ENCODE results near the gene TWF1.
"Not testable (repeated sequence)": the region's sequence is repeated elsewhere in the genome, so short reads cannot be mapped to it uniquely, and the experiment has no call there.

The TWF1 gene

GRCh38 chr12:43805860-43806736 is at the start of gene TWF1:
Gene TWF1 (minus strand): TSS chr12:43806317. CDS start chr12:43806245, 72 bp downstream.
- peak; percentile 63 for DNase-seq

- no peak for DNase-seq
These were observed 46.6 kb upstream of the TWF1 start for GRCh38 chr12:43852744-43853143.

GRCh38 chr12:43848786-43849185 is 42.7 kb upstream of the TWF1 start:
- no peak for DNase-seq

GRCh38 chr12:43848226-43848507 is 42.0 kb upstream of the TWF1 start:
- no peak for DNase-seq

- DNase-seq = not testable (repeated sequence)
These were observed 41.5 kb upstream of the TWF1 start for GRCh38 chr12:43847425-43848225.

- no peak for DNase-seq
These were observed 36.1 kb upstream of the TWF1 start for GRCh38 chr12:43842259-43842658.

GRCh38 chr12:43841253-43841652 is 35.1 kb upstream of the TWF1 start:
- no peak for DNase-seq

- no peak for DNase-seq
These were observed 34.2 kb upstream of the TWF1 start for GRCh38 chr12:43840338-43840737.

- DNase-seq = no peak
These were observed 30.4 kb upstream of the TWF1 start for GRCh38 chr12:43836475-43836989.

- DNase-seq = no peak
These were observed 29.7 kb upstream of the TWF1 start, which contains the start of gene TMEM117 for GRCh38 chr12:43835656-43836474. Gene TMEM117 (plus strand): TSS chr12:43836081.

- DNase-seq = no peak
These were observed 29.1 kb upstream of the TWF1 start for GRCh38 chr12:43835264-43835655.

- DNase-seq = no peak
These were observed 26.5 kb upstream of the TWF1 start for GRCh38 chr12:43832463-43833168.

GRCh38 chr12:43827093-43827492 is 21.0 kb upstream of the TWF1 start:
- DNase-seq = no peak

GRCh38 chr12:43826681-43827080 is 20.6 kb upstream of the TWF1 start:
- DNase-seq = no peak

- DNase-seq = no peak
These were observed 18.2 kb upstream of the TWF1 start for GRCh38 chr12:43824207-43824775.

GRCh38 chr12:43816168-43816567 is 10.1 kb upstream of the TWF1 start:
- DNase-seq = no peak

- DNase-seq = no peak
These were observed 9.3 kb upstream of the TWF1 start for GRCh38 chr12:43815416-43815815.

GRCh38 chr12:43812926-43813325 is 6.8 kb upstream of the TWF1 start:
- DNase-seq = no peak

- DNase-seq = no peak
These were observed 5.9 kb upstream of the TWF1 start for GRCh38 chr12:43812057-43812456.

- DNase-seq = no peak
These were observed 1.3 kb upstream of the TWF1 start for GRCh38 chr12:43807386-43807785.

- no peak for DNase-seq
These were observed 588 bp upstream of the TWF1 start for GRCh38 chr12:43806737-43807072.

All from NCI-H748 treated with DMSO at 0.1 percent for 48 hours (cell line).